Progenitor cell of endocrine pancreas (in vitro differentiated cells): Measurements from ENCODE around the gene VPS8. TPM values are rescaled to one million over a fixed set of nuclear protein-coding genes. Genes with fewer than 3 reads are reported as not detected.

Experiments used
- DNase-seq: peaks from one replicate; pipeline ENCODE4 v3.0.0; 2021; ENCODE audit warnings: low spot score; ENCODE audit not compliant: unreplicated experiment
- H3K27ac Mint-ChIP-seq: 2 replicates; pipeline ENCODE4 v1.8.0; 2021; ENCODE audit warnings: mild to moderate bottlenecking, moderate library complexity, mixed read lengths
- H3K27me3 Mint-ChIP-seq: 2 replicates; pipeline ENCODE4 v1.8.0; 2021; ENCODE audit warnings: mixed read lengths
- H3K36me3 Mint-ChIP-seq: 2 replicates; pipeline ENCODE4 v1.8.0; 2022; ENCODE audit warnings: mixed read lengths; ENCODE audit not compliant: insufficient read depth
- H3K4me1 Mint-ChIP-seq: 2 replicates; pipeline ENCODE4 v1.8.0; 2021; ENCODE audit warnings: low read depth, mixed read lengths
- H3K4me3 Mint-ChIP-seq: 2 replicates; pipeline ENCODE4 v1.8.0; 2021; ENCODE audit warnings: low read depth, mild to moderate bottlenecking, moderate library complexity, mixed read lengths
- H3K9me3 Mint-ChIP-seq: 2 replicates; pipeline ENCODE4 v1.8.0; 2021; ENCODE audit warnings: low read depth, mixed read lengths
- total RNA-seq: library from RNA; stranded (reverse); gene quantifications from 2 replicates; pipeline ENCODE4 v1.2.1, GENCODE V29; 2021
- TF ChIP-seq, protein P1 (sequence below): fragments of 200-600 bp; sonication (generic); IDR thresholded peaks from one replicate; pipeline ENCODE4 v1.5.0; 2021; ENCODE audit warnings: antibody characterized with exemption, mild to moderate bottlenecking; ENCODE audit not compliant: unreplicated experiment

VPS8 gene
- total RNA-seq, 1 donor from 2014 or later, result 89.4 TPM

- H3K27me3 Mint-ChIP-seq, result peaks cover 46% of the 10 kb centered on the region
- H3K27ac Mint-ChIP-seq, result no peak overlapping the region
- no peak for DNase-seq
- H3K4me3 Mint-ChIP-seq, result no peak overlapping the region
- peaks cover 8% of the 10 kb centered on the region for H3K4me1 Mint-ChIP-seq
- H3K36me3 Mint-ChIP-seq, result no peaks in the 10 kb centered on the region
- TF ChIP-seq, protein P1, sequence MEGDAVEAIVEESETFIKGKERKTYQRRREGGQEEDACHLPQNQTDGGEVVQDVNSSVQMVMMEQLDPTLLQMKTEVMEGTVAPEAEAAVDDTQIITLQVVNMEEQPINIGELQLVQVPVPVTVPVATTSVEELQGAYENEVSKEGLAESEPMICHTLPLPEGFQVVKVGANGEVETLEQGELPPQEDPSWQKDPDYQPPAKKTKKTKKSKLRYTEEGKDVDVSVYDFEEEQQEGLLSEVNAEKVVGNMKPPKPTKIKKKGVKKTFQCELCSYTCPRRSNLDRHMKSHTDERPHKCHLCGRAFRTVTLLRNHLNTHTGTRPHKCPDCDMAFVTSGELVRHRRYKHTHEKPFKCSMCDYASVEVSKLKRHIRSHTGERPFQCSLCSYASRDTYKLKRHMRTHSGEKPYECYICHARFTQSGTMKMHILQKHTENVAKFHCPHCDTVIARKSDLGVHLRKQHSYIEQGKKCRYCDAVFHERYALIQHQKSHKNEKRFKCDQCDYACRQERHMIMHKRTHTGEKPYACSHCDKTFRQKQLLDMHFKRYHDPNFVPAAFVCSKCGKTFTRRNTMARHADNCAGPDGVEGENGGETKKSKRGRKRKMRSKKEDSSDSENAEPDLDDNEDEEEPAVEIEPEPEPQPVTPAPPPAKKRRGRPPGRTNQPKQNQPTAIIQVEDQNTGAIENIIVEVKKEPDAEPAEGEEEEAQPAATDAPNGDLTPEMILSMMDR, result no peak
- H3K9me3 Mint-ChIP-seq, result no peaks in the 10 kb centered on the region
Measured at GRCh38 chr3:184778426-184779332, 33.3 kb upstream of the VPS8 start.

DNA sequence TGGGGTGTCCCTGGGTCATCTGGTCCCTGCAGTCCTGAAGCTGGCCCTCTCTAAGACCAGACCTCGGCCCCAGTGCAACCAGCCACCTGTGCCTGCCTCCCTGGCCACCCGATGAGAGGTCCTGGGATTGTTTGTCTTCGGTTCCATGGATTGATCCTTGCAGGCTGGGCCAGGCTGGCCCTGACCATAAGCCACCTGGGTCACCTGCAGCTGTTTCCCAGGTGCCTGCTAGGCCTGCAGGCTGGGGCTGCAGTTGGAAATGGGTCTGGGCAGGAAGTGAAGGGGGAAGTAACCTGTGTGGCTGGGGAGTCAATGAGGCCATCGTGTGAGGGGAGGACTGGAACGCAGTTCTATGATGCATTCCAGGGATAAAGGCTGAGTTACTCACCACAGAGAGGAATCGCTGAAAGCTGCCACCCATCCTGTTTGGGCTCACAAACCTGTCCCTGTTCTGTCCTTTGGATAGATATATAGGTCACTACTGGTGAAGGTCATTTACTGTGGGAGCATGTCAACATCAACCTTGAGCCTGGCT, 30.9 kb upstream of the VPS8 start:
- no peaks in the 10 kb centered on the region for H3K9me3 Mint-ChIP-seq
- no peak overlapping the region for H3K27ac Mint-ChIP-seq
- no peak for DNase-seq
- no peak overlapping the region for H3K4me3 Mint-ChIP-seq
- TF ChIP-seq, protein P1, result no peak
- no peaks in the 10 kb centered on the region for H3K36me3 Mint-ChIP-seq
- peaks cover 8% of the 10 kb centered on the region for H3K4me1 Mint-ChIP-seq
- H3K27me3 Mint-ChIP-seq, result peaks cover 54% of the 10 kb centered on the region

DNA sequence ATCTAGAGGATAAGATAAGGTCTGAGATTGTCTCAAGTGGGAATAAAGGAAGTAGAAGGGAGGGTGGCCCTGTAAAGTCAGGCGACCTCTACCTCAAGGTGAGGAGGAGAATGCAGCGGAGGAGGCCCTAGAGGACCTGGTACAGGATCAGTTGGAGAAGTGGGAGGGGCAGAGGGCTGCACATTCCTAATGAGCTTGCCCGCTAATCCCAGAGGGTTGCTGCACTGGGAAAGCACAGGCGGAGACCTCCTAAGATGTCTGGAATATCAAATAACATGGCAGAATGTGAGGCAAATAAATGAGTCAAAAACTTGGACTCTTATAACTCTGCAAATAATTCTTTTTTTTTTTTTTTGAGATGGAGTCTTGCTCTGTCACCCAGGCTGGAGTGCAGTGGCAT, 30.2 kb upstream of the VPS8 start:
- Mint-ChIP-seq H3K4me3 (no peak overlapping the region), H3K27me3 (peaks cover 51% of the 10 kb centered on the region), H3K36me3 (no peaks in the 10 kb centered on the region), H3K4me1 (peaks cover 8% of the 10 kb centered on the region), H3K27ac (no peak overlapping the region), H3K9me3 (no peaks in the 10 kb centered on the region)
- TF ChIP-seq, protein P1, result no peak
- no peak for DNase-seq

DNA sequence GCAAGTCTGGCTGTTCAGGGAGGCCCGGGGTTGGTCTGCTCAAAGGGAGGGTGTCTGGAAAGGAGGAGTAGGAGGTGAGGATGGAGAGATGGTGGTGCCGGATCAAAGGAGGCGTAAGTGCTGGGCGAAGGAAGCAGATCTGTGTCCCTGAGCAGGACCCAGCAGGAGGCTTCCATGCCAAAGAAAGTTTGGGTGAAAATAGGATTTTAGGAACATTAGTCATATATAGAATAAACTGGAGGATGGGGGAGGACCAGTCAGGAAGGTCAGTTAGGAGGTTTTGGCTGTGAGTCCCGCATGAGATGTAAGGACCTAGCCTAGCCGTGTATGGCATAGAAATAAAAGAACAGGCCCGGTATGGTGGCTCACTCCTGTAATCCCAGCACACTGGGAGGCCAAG, 28.6 kb upstream of the VPS8 start:
- TF ChIP-seq, protein P1, result no peak
- H3K27ac Mint-ChIP-seq, result no peak overlapping the region
- H3K27me3 Mint-ChIP-seq, result peaks cover 48% of the 10 kb centered on the region
- no peaks in the 10 kb centered on the region for H3K36me3 Mint-ChIP-seq
- DNase-seq, result no peak
- H3K4me3 Mint-ChIP-seq, result no peak overlapping the region
- H3K9me3 Mint-ChIP-seq, result no peaks in the 10 kb centered on the region
- peaks cover 6% of the 10 kb centered on the region for H3K4me1 Mint-ChIP-seq

DNA sequence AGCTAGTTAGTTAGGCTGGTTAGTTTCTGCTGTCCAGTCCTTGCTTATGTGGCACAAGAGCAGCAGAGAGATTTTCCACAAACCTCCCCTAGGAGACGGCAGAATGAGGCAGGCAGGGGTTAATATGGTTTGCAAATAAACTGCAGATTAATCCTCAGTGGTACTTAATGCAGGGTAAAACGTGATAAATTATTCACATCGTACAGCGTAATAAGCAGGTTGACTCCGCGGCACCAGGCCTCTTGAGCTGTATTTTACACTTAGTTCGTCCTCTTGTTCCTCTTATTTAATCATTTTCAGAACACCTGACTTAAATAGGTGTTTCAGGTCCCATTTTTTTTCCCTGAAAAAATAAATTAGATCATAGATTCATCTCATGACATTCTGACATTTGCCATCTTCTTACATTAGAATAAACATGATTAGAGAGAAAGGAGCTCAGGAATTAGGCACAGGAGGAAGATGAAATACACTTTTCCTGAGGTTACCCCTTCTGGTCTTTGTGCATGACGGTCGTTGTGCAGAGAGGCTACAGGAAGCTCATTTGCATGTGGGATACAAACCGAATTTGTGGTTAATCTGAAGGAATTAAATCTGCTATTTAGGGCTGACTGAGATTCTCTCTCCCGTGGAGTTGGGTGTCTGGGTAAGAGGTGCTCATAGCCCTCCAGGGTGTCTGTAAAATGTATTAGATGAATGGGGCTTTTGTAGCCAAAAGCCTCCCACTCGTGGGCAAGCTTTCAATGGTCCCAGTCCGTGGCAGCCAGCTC, 27.1 kb upstream of the VPS8 start:
- Mint-ChIP-seq H3K27me3 (peaks cover 38% of the 10 kb centered on the region), H3K4me1 (peaks cover 6% of the 10 kb centered on the region), H3K4me3 (no peak overlapping the region), H3K36me3 (no peaks in the 10 kb centered on the region), H3K27ac (no peak overlapping the region), H3K9me3 (no peaks in the 10 kb centered on the region)
- TF ChIP-seq, protein P1, result no peak
- DNase-seq, result no peak
